ENCODE results near the gene ADPRHL1.

ADPRHL1 gene

DNA sequence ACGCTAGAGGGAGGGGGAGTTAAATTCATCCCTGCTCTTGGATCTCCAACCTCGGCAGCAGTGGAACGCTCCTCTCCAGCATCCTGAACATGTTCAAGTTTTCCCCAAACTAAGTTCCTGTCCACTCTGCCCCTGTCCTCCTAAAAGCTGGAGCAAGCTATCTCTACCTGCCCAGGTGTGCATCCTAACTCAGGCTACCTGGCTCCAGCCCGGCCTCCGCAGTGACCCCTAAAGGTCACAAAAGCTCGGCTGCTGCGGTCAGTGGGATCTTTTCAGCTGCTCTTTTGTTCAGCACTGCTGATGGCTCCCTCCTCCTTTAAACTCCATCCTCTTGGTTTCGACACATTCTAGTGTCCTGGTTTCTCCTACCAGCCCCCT is 35.9 kb upstream of the ADPRHL1 start:
- Histone ChIP-seq H4K20me1 (ENCODE audit: insufficient read depth) (no peaks in the 10 kb centered on the region), H3K36me3 (ENCODE audit: insufficient read depth) (no peaks in the 10 kb centered on the region), H3K9ac (no peak overlapping the region), H3K4me3 (IDR thresholded peaks at IDR 0.05; ENCODE audit: insufficient read depth, low read depth, low read length) (no peak overlapping the region), H3K27ac (no peak overlapping the region), H3K27me3 (ENCODE audit: insufficient read depth, low read depth) (no peaks in the 10 kb centered on the region), H3K4me1 (ENCODE audit: low read depth, poor library complexity, severe bottlenecking) (peaks cover 28% of the 10 kb centered on the region), H3K4me2 (no peak overlapping the region; the same call in 1 of the 2 replicates), H2AFZ (ENCODE audit: low read depth) (no peak overlapping the region), H3K79me2 (ENCODE audit: insufficient read depth, low read depth) (peaks cover 51% of the 10 kb centered on the region; the same call in 1 of the 2 replicates)
- TF ChIP-seq, protein P1, sequence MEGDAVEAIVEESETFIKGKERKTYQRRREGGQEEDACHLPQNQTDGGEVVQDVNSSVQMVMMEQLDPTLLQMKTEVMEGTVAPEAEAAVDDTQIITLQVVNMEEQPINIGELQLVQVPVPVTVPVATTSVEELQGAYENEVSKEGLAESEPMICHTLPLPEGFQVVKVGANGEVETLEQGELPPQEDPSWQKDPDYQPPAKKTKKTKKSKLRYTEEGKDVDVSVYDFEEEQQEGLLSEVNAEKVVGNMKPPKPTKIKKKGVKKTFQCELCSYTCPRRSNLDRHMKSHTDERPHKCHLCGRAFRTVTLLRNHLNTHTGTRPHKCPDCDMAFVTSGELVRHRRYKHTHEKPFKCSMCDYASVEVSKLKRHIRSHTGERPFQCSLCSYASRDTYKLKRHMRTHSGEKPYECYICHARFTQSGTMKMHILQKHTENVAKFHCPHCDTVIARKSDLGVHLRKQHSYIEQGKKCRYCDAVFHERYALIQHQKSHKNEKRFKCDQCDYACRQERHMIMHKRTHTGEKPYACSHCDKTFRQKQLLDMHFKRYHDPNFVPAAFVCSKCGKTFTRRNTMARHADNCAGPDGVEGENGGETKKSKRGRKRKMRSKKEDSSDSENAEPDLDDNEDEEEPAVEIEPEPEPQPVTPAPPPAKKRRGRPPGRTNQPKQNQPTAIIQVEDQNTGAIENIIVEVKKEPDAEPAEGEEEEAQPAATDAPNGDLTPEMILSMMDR (conservative IDR thresholded peaks at IDR 0.05; ENCODE audit: low read depth, low read length) = no peak

DNA sequence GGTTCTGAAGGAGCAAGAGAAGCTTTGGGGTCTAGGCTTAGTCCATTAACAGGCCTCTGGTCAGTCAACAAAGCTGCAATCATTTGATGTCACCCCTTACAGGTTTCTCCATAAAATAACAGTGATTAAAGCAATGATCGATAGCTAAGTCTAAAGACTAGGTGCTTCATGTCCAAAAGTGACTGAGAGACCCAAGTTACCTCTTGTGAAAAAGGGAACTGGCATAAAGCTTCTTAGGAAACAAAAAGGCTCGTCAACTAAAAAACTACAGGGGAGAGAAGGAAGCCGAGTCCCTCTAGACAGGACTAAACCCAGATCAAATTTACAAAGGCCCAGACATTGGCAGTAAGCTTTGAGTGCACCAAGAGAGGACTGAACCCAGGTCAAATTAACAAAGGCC is 35.0 kb upstream of the ADPRHL1 start:
- Histone ChIP-seq H3K4me3 (IDR thresholded peaks at IDR 0.05; ENCODE audit: insufficient read depth, low read depth, low read length) (no peak overlapping the region), H3K79me2 (ENCODE audit: insufficient read depth, low read depth) (peaks cover 51% of the 10 kb centered on the region; the same call in 1 of the 2 replicates), H4K20me1 (ENCODE audit: insufficient read depth) (no peaks in the 10 kb centered on the region), H3K4me2 (no peak overlapping the region), H3K9ac (no peak overlapping the region), H3K4me1 (ENCODE audit: low read depth, poor library complexity, severe bottlenecking) (peaks cover 24% of the 10 kb centered on the region), H3K27ac (no peak overlapping the region), H3K27me3 (ENCODE audit: insufficient read depth, low read depth) (no peaks in the 10 kb centered on the region), H3K36me3 (ENCODE audit: insufficient read depth) (no peaks in the 10 kb centered on the region), H2AFZ (ENCODE audit: low read depth) (no peak overlapping the region)
- TF ChIP-seq, protein P1 (conservative IDR thresholded peaks at IDR 0.05; ENCODE audit: low read depth, low read length) = no peak

DNA sequence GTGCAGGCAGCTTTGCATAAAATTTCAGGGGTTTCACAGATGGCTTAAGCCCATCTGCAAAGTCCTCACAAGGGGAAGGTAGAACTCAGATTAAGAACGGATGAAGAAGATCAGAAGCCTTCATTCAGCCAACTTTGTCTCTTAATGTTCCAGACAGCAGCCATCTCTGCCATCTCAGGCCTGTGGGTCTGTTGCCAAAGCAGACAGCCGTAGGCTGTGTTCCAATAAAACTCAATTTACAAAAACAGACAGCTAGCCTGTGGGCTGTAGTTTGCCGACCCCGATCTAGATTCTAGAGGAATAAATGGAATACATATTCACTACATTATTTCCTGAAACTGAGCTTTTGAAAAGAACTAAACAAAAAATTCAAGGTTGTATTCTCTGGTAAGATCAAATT is 33.4 kb upstream of the ADPRHL1 start:
- Histone ChIP-seq H3K9ac (no peak overlapping the region), H3K79me2 (ENCODE audit: insufficient read depth, low read depth) (peaks cover 46% of the 10 kb centered on the region; the same call in 1 of the 2 replicates), H3K27me3 (ENCODE audit: insufficient read depth, low read depth) (no peaks in the 10 kb centered on the region), H3K4me2 (no peak overlapping the region), H3K4me3 (IDR thresholded peaks at IDR 0.05; ENCODE audit: insufficient read depth, low read depth, low read length) (no peak overlapping the region), H3K27ac (no peak overlapping the region), H3K36me3 (ENCODE audit: insufficient read depth) (no peaks in the 10 kb centered on the region), H2AFZ (ENCODE audit: low read depth) (no peak overlapping the region), H3K4me1 (ENCODE audit: low read depth, poor library complexity, severe bottlenecking) (peaks cover 20% of the 10 kb centered on the region), H4K20me1 (ENCODE audit: insufficient read depth) (no peaks in the 10 kb centered on the region)
- TF ChIP-seq, protein P1 (conservative IDR thresholded peaks at IDR 0.05; ENCODE audit: low read depth, low read length) = no peak

DNA sequence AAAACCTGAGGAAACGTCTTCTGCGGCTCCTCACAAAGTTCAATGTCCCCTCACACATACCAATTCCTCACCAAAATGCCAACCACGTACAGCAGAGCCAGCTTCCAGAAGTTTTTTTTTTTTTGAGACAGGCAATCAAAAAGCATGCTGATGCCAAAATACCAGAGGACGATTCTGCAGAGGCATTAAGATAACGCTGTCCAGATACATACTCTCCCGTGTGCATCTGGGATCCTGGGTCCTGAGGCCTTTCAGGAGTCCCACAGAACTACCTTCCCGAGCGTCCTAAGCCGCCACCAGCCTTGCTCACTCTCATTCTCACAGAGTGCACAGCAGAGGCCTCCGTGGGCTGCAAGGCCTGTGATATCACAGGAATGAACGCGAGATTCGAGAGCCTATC is 32.3 kb upstream of the ADPRHL1 start:
- H3K4me1 ChIP-seq (ENCODE audit: low read depth, poor library complexity, severe bottlenecking) = peaks cover 20% of the 10 kb centered on the region
- no peaks in the 10 kb centered on the region for H3K27me3 ChIP-seq (ENCODE audit: insufficient read depth, low read depth)
- no peak overlapping the region for H3K27ac ChIP-seq
- no peaks in the 10 kb centered on the region for H3K36me3 ChIP-seq (ENCODE audit: insufficient read depth)
- peaks cover 46% of the 10 kb centered on the region; the same call in 1 of the 2 replicates for H3K79me2 ChIP-seq (ENCODE audit: insufficient read depth, low read depth)
- H3K4me2 ChIP-seq = no peak overlapping the region
- no peak overlapping the region for H3K4me3 ChIP-seq (IDR thresholded peaks at IDR 0.05; ENCODE audit: insufficient read depth, low read depth, low read length)
- no peak overlapping the region for H3K9ac ChIP-seq
- TF ChIP-seq, protein P1 (conservative IDR thresholded peaks at IDR 0.05; ENCODE audit: low read depth, low read length) = no peak
- no peaks in the 10 kb centered on the region for H4K20me1 ChIP-seq (ENCODE audit: insufficient read depth)
- H2AFZ ChIP-seq (ENCODE audit: low read depth) = no peak overlapping the region

Data from KMS-11 (cell line).